ENCODE data around the gene CR1L. TPM values are rescaled to one million over a fixed set of nuclear protein-coding genes. Genes with fewer than 3 reads are reported as not detected.
"Not testable (repeated sequence)": the region's sequence is repeated elsewhere in the genome, so short reads cannot be mapped to it uniquely, and the experiment has no call there.

The CR1L gene
- total RNA-seq, 1 donor from 2014 or later, result not detected

DNA sequence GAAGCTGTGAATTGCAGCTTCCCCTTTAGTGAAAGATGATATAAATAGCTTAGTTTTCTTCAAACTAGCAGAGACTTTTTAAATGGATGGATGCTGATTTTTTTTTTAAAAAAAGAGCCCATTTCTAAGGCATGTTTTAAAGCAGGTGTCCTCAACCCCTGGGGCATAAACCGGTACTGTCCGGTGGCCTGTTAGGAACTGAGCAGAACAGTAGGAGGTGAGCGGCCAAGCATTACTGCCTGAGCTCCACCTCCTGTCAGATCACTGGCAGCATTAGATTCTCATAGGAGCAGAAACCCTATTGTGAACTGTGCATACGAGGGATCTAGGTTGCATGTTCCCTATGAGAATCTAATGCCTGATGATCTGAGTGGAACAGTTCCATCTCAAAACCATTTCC lies 31.2 kb downstream of the CR1L start:
- H3K27me3 ChIP-seq, result no peaks in the 10 kb centered on the region
- H3K4me3 ChIP-seq, result no peak overlapping the region
- H3F3A ChIP-seq (ENCODE audit: low read depth), result no peaks in the 10 kb centered on the region
- H3K79me2 ChIP-seq (ENCODE audit: low read depth), result no peaks in the 10 kb centered on the region
- Mint-ChIP-seq H3K4me3 (no peak overlapping the region), H3K27me3 (ENCODE audit: insufficient read depth, low read depth) (no peaks in the 10 kb centered on the region), H3K9me3 (peaks cover 3% of the 10 kb centered on the region), H3K36me3 (no peaks in the 10 kb centered on the region), H3K27ac (no peak overlapping the region), H3K4me1 (no peaks in the 10 kb centered on the region)
- no peak for DNase-seq (ENCODE audit: low spot score)
- TF ChIP-seq EZH2phosphoT487 (IDR thresholded peaks at IDR 0.05) (no peak), CTCF (IDR thresholded peaks at IDR 0.05) (no peak), EZH2 (IDR thresholded peaks at IDR 0.05) (no peak)
- H3K36me3 ChIP-seq, result no peaks in the 10 kb centered on the region
- no peak overlapping the region for H3K4me2 ChIP-seq
- H2AFZ ChIP-seq (replicated peaks), result no peak overlapping the region
- H3K9me3 ChIP-seq (ENCODE audit: low read depth), result no peaks in the 10 kb centered on the region
- H4K20me1 ChIP-seq (ENCODE audit: low read depth), result no peaks in the 10 kb centered on the region
- H3K9ac ChIP-seq, result no peak overlapping the region
- no peak overlapping the region for H3K27ac ChIP-seq
- H3K4me1 ChIP-seq, result no peaks in the 10 kb centered on the region

- not testable (repeated sequence) for H3K4me3 Mint-ChIP-seq; H3K27me3 ChIP-seq; H3K4me1 Mint-ChIP-seq; H2AFZ ChIP-seq (replicated peaks); H3K4me1 ChIP-seq; H3K9me3 Mint-ChIP-seq; H3K9me3 ChIP-seq (ENCODE audit: low read depth); H3F3A ChIP-seq (ENCODE audit: low read depth); DNase-seq (ENCODE audit: low spot score); H3K9ac ChIP-seq; H3K36me3 ChIP-seq; H3K4me2 ChIP-seq; H3K79me2 ChIP-seq (ENCODE audit: low read depth); H3K27me3 Mint-ChIP-seq (ENCODE audit: insufficient read depth, low read depth); H3K4me3 ChIP-seq; H3K36me3 Mint-ChIP-seq; H3K27ac Mint-ChIP-seq; H4K20me1 ChIP-seq (ENCODE audit: low read depth); H3K27ac ChIP-seq
These were observed 35.9 kb downstream of the CR1L start for GRCh38 chr1:207680590-207681388.

GRCh38 chr1:207682872-207683434 lies 38.0 kb downstream of the CR1L start:
- H3K36me3 ChIP-seq; H2AFZ ChIP-seq (replicated peaks); H3K27ac Mint-ChIP-seq; H3K9me3 ChIP-seq (ENCODE audit: low read depth); H3F3A ChIP-seq (ENCODE audit: low read depth); H3K79me2 ChIP-seq (ENCODE audit: low read depth); H3K9me3 Mint-ChIP-seq; H3K4me2 ChIP-seq; H3K4me1 Mint-ChIP-seq; H3K9ac ChIP-seq; H3K4me3 Mint-ChIP-seq; H3K27me3 Mint-ChIP-seq (ENCODE audit: insufficient read depth, low read depth); H3K27ac ChIP-seq; DNase-seq (ENCODE audit: low spot score); H3K36me3 Mint-ChIP-seq; H3K4me3 ChIP-seq; H4K20me1 ChIP-seq (ENCODE audit: low read depth); H3K27me3 ChIP-seq; H3K4me1 ChIP-seq: not testable (repeated sequence)

GRCh38 chr1:207690551-207690950 lies 45.6 kb downstream of the CR1L start:
- H3K36me3 Mint-ChIP-seq; H3K4me3 Mint-ChIP-seq; H3K79me2 ChIP-seq (ENCODE audit: low read depth); H3K4me2 ChIP-seq; H3K27ac ChIP-seq; H3K27me3 ChIP-seq; H3K9me3 ChIP-seq (ENCODE audit: low read depth); H3K9ac ChIP-seq; DNase-seq (ENCODE audit: low spot score); H3K27me3 Mint-ChIP-seq (ENCODE audit: insufficient read depth, low read depth); H4K20me1 ChIP-seq (ENCODE audit: low read depth); H3K27ac Mint-ChIP-seq; H3K36me3 ChIP-seq; H3F3A ChIP-seq (ENCODE audit: low read depth); H3K4me3 ChIP-seq; H3K4me1 Mint-ChIP-seq; H3K4me1 ChIP-seq; H3K9me3 Mint-ChIP-seq: not testable (repeated sequence)
- H2AFZ ChIP-seq (replicated peaks), result peak overlapping the region; percentile 76

DNA sequence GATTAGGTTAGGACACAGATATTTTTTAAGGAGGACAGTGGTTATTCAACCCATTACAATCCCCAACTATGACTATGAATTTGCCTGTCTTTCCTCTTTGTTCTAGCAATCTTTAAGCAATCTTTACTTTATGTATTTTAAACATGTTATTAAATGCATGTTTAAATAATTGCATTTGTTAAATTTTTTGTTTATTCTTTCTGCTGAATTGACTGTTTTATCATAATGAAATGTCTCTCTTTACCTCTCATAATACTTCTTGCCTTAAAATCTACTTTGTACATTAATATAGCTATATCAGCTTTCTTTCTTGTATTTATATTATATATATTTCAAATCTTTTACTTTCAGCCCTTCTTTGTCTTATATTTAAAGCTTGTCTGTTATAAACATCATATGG lies 46.1 kb downstream of the CR1L start:
- TF ChIP-seq EZH2 (IDR thresholded peaks at IDR 0.05) (no peak), EZH2phosphoT487 (IDR thresholded peaks at IDR 0.05) (no peak), CTCF (IDR thresholded peaks at IDR 0.05) (no peak)
- H3K4me1 ChIP-seq, result no peaks in the 10 kb centered on the region
- no peaks in the 10 kb centered on the region for H3K36me3 Mint-ChIP-seq
- no peak overlapping the region for H3K27ac ChIP-seq
- no peaks in the 10 kb centered on the region for H4K20me1 ChIP-seq (ENCODE audit: low read depth)
- no peak overlapping the region for H3K4me3 Mint-ChIP-seq
- no peaks in the 10 kb centered on the region for H3K79me2 ChIP-seq (ENCODE audit: low read depth)
- H3K27me3 Mint-ChIP-seq (ENCODE audit: insufficient read depth, low read depth), result no peaks in the 10 kb centered on the region
- H3F3A ChIP-seq (ENCODE audit: low read depth), result no peaks in the 10 kb centered on the region
- H3K9ac ChIP-seq, result no peak overlapping the region
- no peaks in the 10 kb centered on the region for H3K36me3 ChIP-seq
- H3K4me3 ChIP-seq, result no peak overlapping the region
- DNase-seq (ENCODE audit: low spot score), result no peak
- no peaks in the 10 kb centered on the region for H3K9me3 Mint-ChIP-seq
- no peaks in the 10 kb centered on the region for H3K4me1 Mint-ChIP-seq
- H3K27ac Mint-ChIP-seq, result no peak overlapping the region
- peak overlapping the region; percentile 76 for H2AFZ ChIP-seq (replicated peaks)
- H3K27me3 ChIP-seq, result no peaks in the 10 kb centered on the region
- H3K9me3 ChIP-seq (ENCODE audit: low read depth), result no peaks in the 10 kb centered on the region
- H3K4me2 ChIP-seq, result no peak overlapping the region
